Astrocyte of the cerebellum (primary cell): ENCODE measurements around the gene RBM20.

ENCODE experiments used
- DNase-seq: peaks from one replicate; pipeline ENCODE4 v3.0.0-alpha.2; 2011; ENCODE audit warnings: low read depth
- H3K4me3 ChIP-seq: 2 replicates; pipeline ENCODE4 v1.5.1; 2011; ENCODE audit warnings: mild to moderate bottlenecking, low read depth, low read length, moderate library complexity
- CTCF ChIP-seq: IDR thresholded peaks from 2 replicates; pipeline ENCODE4 v1.5.1; 2012; ENCODE audit warnings: low read length, low read depth, moderate library complexity, mild to moderate bottlenecking; ENCODE audit errors: missing control alignments
- in situ Hi-C: cut with HindIII; loops from 2 replicates; pipeline ENCODE4 v1.10.0; 2017; ENCODE audit warnings: low sequenced_read_pairs

RBM20 gene

DNA sequence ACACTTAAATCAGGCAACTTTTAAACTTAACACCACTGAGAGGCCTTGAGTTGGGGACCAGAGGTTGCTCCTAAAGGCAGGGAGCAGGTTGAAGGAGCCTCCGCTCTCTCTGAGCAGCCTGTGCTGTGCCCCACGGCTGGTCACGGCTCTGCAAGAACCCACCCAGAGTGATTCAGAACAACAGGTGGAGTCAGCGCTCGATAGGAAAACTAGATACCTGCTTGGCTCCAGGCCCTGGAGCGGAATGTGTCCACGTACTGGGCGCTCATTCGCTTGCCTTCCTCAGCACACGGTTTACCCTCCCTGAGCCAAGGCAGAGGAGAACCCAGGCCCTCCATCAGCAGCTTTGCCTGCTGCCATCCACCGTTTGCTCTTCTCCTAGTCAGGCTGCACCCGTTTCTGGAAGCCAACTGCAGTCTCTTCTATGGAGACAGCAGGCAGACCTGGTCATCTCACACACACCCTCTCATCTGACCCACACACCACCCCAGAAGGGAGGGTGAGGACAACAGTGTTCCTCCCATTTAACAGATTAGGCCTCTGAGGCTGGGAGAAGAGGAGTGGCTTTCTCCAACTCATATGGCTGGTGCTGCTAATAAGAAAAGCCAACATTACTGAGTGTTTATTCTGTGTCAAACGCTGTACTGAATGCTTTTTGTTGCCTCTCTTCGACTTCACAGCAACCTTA, 189.9 kb downstream of the RBM20 start:
- in situ Hi-C loops, result no loop called here
- TF ChIP-seq CTCF, result no peak

GRCh38 chr10:110834629-110835301, 190.6 kb downstream of the RBM20 start:
- no peak for TF ChIP-seq CTCF
- in situ Hi-C loops, result no loop called here
- no peak overlapping the region for H3K4me3 ChIP-seq
- DNase-seq, result no peak

More for the DNA sequence above, 189.9 kb downstream of the RBM20 start:
- DNase-seq, result no peak
- no peak overlapping the region for H3K4me3 ChIP-seq

GRCh38 chr10:110835841-110836240, 191.7 kb downstream of the RBM20 start:
- DNase-seq, result no peak
- TF ChIP-seq CTCF, result no peak
- in situ Hi-C loops, result no loop called here
- no peak overlapping the region for H3K4me3 ChIP-seq

- no peak for DNase-seq
- in situ Hi-C loops, result no loop called here
- no peak for TF ChIP-seq CTCF
- no peak overlapping the region for H3K4me3 ChIP-seq
Observed at GRCh38 chr10:110836706-110837105, 192.6 kb downstream of the RBM20 start.

GRCh38 chr10:110837418-110838171, 193.5 kb downstream of the RBM20 start:
- TF ChIP-seq CTCF, result no peak
- no peak for DNase-seq
- in situ Hi-C loops, result no loop called here

DNA sequence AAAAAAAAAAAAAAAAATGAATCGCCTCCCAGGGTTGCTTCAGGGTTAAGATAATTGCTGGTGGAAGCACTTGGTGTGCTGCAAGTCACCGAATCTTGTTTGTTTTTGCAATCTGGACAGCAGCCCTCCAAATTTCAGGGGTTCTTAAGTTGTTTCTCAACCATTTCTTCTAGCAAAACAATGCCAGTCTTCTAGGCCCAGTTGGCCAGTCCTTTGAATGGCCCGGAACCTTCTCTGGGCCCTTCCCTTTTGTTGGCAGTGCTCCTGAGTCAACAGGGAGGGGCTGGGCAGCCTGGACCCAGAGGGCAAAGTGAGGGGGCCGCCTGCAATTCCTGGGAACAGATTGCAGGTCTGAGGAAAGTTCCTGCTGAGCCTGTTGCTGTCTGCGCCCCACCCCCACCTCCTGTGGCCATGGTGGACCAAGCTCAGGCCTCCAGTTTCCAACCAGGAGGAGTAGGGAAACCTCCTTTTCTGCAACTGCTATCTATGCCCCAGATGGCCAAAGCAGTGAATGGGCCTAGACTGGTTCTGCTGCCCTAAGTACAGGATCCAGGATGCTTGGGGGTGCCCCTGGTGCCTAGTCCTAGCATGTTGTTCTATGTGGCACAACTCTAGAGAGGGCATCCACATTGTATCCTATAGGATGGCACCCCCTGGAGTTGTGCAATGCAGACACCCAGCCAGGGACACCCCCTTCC, 196.2 kb downstream of the RBM20 start:
- H3K4me3 ChIP-seq, result no peak overlapping the region
- in situ Hi-C loops, result no loop called here
- TF ChIP-seq CTCF, result no peak
- no peak for DNase-seq

More at GRCh38 chr10:110837418-110838171, 193.5 kb downstream of the RBM20 start:
- H3K4me3 ChIP-seq, result no peak overlapping the region
